ENCODE data around the gene ACTR6. TPM values are rescaled to one million over a fixed set of nuclear protein-coding genes. Genes with fewer than 3 reads are reported as not detected.

Gene ACTR6
- total RNA-seq, 2 experiments from 2014 or later, result 21.3 to 21.8 TPM

DNA sequence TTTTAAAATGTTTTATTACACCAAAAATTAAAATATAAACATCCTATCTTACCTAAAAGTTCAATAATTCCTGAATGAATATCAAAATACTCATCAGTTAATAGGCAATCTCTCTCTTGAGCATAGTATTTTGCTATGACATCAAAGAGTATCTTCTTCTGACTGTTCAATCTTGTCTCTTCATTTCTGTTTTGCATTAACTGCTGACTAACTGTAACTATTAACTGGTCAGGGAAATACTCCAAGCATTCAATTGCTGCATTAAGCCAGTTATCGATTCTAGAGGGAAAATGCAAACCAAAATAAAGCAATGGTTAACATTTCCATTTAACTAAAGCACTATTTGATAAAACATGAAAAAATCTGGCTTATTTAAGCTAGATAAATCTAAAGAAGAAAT, 52.8 kb downstream of the ACTR6 start:
- TF ChIP-seq, protein P1, sequence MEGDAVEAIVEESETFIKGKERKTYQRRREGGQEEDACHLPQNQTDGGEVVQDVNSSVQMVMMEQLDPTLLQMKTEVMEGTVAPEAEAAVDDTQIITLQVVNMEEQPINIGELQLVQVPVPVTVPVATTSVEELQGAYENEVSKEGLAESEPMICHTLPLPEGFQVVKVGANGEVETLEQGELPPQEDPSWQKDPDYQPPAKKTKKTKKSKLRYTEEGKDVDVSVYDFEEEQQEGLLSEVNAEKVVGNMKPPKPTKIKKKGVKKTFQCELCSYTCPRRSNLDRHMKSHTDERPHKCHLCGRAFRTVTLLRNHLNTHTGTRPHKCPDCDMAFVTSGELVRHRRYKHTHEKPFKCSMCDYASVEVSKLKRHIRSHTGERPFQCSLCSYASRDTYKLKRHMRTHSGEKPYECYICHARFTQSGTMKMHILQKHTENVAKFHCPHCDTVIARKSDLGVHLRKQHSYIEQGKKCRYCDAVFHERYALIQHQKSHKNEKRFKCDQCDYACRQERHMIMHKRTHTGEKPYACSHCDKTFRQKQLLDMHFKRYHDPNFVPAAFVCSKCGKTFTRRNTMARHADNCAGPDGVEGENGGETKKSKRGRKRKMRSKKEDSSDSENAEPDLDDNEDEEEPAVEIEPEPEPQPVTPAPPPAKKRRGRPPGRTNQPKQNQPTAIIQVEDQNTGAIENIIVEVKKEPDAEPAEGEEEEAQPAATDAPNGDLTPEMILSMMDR (IDR thresholded peaks at IDR 0.05), result no peak
- no peak overlapping the region for H3K27ac ChIP-seq (ENCODE audit: low read depth in 1 of 2, low read length in 2 of 2)
- ATAC-seq (ENCODE audit: poor library complexity) (no peak), DNase-seq (no peak)
- no peaks in the 10 kb centered on the region for H3K36me3 ChIP-seq (ENCODE audit: insufficient read depth, low read length)
- Mint-ChIP-seq H3K4me1 (ENCODE audit: low read depth) (no peaks in the 10 kb centered on the region), H3K36me3 (ENCODE audit: low read depth) (no peaks in the 10 kb centered on the region), H3K27me3 (no peaks in the 10 kb centered on the region), H3K9me3 (no peaks in the 10 kb centered on the region), H3K4me3 (no peak overlapping the region), H3K27ac (no peak overlapping the region)
- no peak overlapping the region for H3K4me3 ChIP-seq (ENCODE audit: low read length)
- POLR2A ChIA-PET, result no interaction called here
- no peaks in the 10 kb centered on the region for H3K9me3 ChIP-seq (ENCODE audit: control insufficient read depth in 1 of 2, insufficient read depth in 1 of 2, low read length in 2 of 2)
- no peaks in the 10 kb centered on the region for H3K4me1 ChIP-seq (ENCODE audit: insufficient read depth, low read length)
- intact Hi-C loops (cut with DNase I, micrococcal nuclease), result no loop called here
- CTCF ChIA-PET, result no interaction called here
- H3K27me3 ChIP-seq (ENCODE audit: control insufficient read depth in 1 of 2, insufficient read depth in 2 of 2, low read length in 2 of 2), result no peaks in the 10 kb centered on the region

DNA sequence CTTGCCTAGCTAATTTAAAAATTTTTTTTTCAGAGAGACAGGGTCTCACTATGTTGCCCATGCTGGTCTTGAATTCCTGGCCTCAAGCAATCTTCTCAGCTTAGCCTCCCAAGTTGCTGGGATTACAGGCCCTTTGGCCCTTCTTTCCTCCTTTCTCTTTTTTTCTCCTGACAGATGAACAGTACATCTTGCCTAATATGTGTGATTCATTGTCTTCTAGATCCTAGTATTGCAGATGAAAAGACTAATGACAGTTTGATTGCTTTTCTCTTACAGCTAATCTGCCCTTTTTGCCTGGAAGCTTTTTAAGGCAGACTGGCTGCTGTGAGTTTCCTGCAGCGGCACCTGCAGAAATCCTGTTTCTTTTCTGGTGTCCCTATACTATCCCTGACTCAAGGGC, 54.3 kb downstream of the ACTR6 start:
- no peaks in the 10 kb centered on the region for H3K27me3 Mint-ChIP-seq
- ATAC-seq (ENCODE audit: poor library complexity) (no peak), DNase-seq (no peak)
- H3K27me3 ChIP-seq (ENCODE audit: control insufficient read depth in 1 of 2, insufficient read depth in 2 of 2, low read length in 2 of 2), result no peaks in the 10 kb centered on the region
- no peaks in the 10 kb centered on the region for H3K4me1 ChIP-seq (ENCODE audit: insufficient read depth, low read length)
- no peaks in the 10 kb centered on the region for H3K36me3 ChIP-seq (ENCODE audit: insufficient read depth, low read length)
- no peaks in the 10 kb centered on the region for H3K36me3 Mint-ChIP-seq (ENCODE audit: low read depth)
- ChIA-PET CTCF (no interaction called here), POLR2A (interaction anchor here (0.6 kb wide), 1 partner anchor 23 kb away, joined by 3 read pairs; no protein-coding TSS in a partner anchor)
- H3K4me3 ChIP-seq (ENCODE audit: low read length), result no peak overlapping the region
- H3K4me3 Mint-ChIP-seq, result no peak overlapping the region
- H3K9me3 Mint-ChIP-seq, result no peaks in the 10 kb centered on the region
- H3K9me3 ChIP-seq (ENCODE audit: control insufficient read depth in 1 of 2, insufficient read depth in 1 of 2, low read length in 2 of 2), result no peaks in the 10 kb centered on the region
- TF ChIP-seq, protein P1 (IDR thresholded peaks at IDR 0.05), result no peak
- no peak overlapping the region for H3K27ac Mint-ChIP-seq
- no peak overlapping the region for H3K27ac ChIP-seq (ENCODE audit: low read depth in 1 of 2, low read length in 2 of 2)
- intact Hi-C loops (cut with DNase I, micrococcal nuclease), result no loop called here
- H3K4me1 Mint-ChIP-seq (ENCODE audit: low read depth), result no peaks in the 10 kb centered on the region

DNA sequence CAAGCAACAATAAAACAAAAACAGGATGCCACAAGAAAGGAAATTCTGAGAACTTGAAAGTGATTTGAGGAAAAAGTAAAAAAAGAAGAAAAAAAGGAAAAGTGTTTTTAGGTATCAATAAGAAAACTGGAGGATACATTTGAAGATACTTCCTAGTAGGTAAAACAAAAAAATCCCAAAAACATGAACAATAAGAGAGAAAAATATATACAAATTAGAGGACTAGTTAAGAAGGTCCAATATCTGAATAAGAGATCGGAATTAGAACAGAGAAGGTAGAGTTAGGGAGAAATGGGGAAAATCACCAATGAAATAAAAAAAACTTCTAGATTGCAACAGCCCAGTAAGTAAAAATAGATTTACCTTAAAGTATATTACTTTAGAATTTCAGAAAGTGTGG, 57.5 kb downstream of the ACTR6 start:
- TF ChIP-seq, protein P1 (IDR thresholded peaks at IDR 0.05), result no peak
- POLR2A ChIA-PET, result no interaction called here
- H3K4me1 ChIP-seq (ENCODE audit: insufficient read depth, low read length), result no peaks in the 10 kb centered on the region
- intact Hi-C loops (cut with DNase I, micrococcal nuclease), result no loop called here
- no peak for DNase-seq
- no peak overlapping the region for H3K27ac ChIP-seq (ENCODE audit: low read depth in 1 of 2, low read length in 2 of 2)
- no peaks in the 10 kb centered on the region for H3K36me3 ChIP-seq (ENCODE audit: insufficient read depth, low read length)
- Mint-ChIP-seq H3K9me3 (no peaks in the 10 kb centered on the region), H3K4me3 (no peak overlapping the region), H3K27me3 (no peaks in the 10 kb centered on the region), H3K36me3 (ENCODE audit: low read depth) (no peaks in the 10 kb centered on the region), H3K4me1 (ENCODE audit: low read depth) (no peaks in the 10 kb centered on the region), H3K27ac (no peak overlapping the region)
- H3K9me3 ChIP-seq (ENCODE audit: control insufficient read depth in 1 of 2, insufficient read depth in 1 of 2, low read length in 2 of 2), result no peaks in the 10 kb centered on the region
- CTCF ChIA-PET, result no interaction called here
- ATAC-seq (ENCODE audit: poor library complexity), result no peak
- H3K4me3 ChIP-seq (ENCODE audit: low read length), result no peak overlapping the region
- no peaks in the 10 kb centered on the region for H3K27me3 ChIP-seq (ENCODE audit: control insufficient read depth in 1 of 2, insufficient read depth in 2 of 2, low read length in 2 of 2)
